Mammary epithelial cell (primary cell): ENCODE measurements around the gene SUFU.

Source experiments
- CTCF ChIP-seq, 2 donors: IDR thresholded peaks in 1 of 2; conservative IDR thresholded peaks in 1 of 2; 2 replicates each; pipeline ENCODE4 v1.5.1; 2011 to 2012; ENCODE audit warnings: inconsistent platforms in 2 of 2, low read length in 2 of 2, mild to moderate bottlenecking in 2 of 2, control low read depth in 1 of 2, low read depth in 1 of 2; ENCODE audit not compliant: insufficient read depth in 1 of 2; ENCODE audit errors: extremely low read depth in 1 of 2
- EZH2 ChIP-seq: IDR thresholded peaks from 2 replicates; pipeline ENCODE4 v1.6.1; 2012; ENCODE audit warnings: low read length, inconsistent platforms, borderline replicate concordance

GRCh38 chr10:102626026-102626685 lies 122.4 kb downstream of the SUFU start:
- TF ChIP-seq CTCF (conservative IDR thresholded peaks at IDR 0.05 in 1 of 2, IDR thresholded peaks at IDR 0.05 in 1 of 2; ENCODE audit: extremely low read depth in 1 of 2, insufficient read depth in 1 of 2, low read depth in 1 of 2, low read length in 2 of 2) (no peak), EZH2 (no peak)
